GM12873 (cell line): ENCODE data around the gene RASA4B.

Experiments
- CTCF ChIP-seq: IDR thresholded peaks from 2 replicates; pipeline ENCODE4 v1.5.1; 2012; ENCODE audit warnings: low read depth, mild to moderate bottlenecking, moderate library complexity, low read length, control low read depth; ENCODE audit not compliant: insufficient read depth; ENCODE audit errors: missing control alignments

Gene RASA4B

GRCh38 chr7:102455596-102455995 lies 62.0 kb downstream of the RASA4B start:
- no peak for TF ChIP-seq CTCF

DNA sequence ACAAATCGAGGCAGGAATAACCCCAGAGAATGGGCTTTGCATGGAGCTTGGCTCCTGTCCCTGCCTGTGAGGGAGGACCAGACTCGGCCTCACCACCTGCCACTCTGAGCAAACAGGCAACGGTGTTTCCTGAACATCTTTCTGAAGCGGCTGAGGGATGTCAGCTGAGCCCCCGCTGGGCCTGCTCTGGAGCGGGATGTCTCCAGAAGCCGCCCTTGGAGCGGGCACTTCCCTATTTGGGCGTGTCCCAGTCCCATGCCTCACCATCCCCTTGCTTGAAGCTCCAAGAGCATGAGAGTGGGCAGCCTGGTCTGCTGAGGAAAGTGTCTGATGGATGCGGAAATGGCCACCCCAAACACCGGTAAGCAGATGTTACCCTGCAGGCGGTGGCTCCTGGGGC lies 63.1 kb downstream of the RASA4B start:
- no peak for TF ChIP-seq CTCF

DNA sequence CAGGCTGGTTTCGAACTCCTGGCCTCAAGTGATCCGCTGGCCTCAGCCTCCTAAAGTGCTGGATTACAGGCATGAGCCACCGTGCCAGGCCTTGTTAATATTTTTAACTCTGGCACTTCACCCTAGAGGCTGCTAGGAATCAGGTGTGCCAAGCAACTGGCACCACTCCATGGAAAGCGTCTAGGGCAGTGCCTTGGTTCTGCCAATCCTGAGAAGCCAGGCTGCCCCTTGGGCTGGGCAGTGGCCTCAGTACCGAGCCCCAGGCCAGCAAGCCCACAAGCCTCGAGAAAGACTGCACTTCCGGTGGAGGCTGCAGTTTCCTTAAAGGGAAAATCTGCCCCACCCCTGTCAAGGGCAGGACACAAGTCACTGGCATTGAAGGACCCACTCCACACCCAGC lies 64.3 kb downstream of the RASA4B start:
- no peak for TF ChIP-seq CTCF

GRCh38 chr7:102452451-102452850 lies 65.1 kb downstream of the RASA4B start:
- TF ChIP-seq CTCF, result no peak

DNA sequence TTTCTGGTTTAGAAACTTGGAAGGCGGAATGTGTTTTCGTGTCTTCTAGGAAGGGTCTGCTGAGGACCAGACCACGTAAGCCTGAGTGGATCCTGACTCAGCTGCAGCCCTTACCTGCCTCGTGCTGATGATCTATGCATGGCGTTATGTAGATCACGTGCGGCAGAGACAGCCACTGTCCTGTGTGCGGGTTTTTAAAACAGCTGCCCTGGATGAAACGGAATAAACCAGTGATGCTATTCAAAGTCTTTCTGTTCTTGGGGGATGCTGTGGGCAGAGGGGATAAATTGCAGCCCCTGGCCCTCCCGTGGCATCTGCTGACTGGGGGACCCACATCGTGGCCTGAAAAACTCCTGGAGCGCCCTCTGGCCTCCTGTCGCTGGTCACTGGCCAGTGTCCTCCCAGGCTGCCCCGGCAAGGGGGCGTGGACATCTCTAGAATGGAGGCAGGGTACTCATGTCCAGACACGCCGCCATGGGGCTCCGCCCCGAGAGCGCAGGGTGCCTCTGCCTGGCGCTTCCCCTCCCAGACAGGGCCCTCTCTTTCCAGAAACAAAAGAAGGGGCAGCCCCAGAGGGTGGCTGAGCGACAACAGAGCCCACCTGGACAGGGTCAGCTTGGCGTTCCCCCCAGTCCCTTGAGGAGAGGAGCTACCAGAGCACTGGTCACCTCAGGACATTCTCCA lies 66.1 kb downstream of the RASA4B start:
- TF ChIP-seq CTCF, result no peak

DNA sequence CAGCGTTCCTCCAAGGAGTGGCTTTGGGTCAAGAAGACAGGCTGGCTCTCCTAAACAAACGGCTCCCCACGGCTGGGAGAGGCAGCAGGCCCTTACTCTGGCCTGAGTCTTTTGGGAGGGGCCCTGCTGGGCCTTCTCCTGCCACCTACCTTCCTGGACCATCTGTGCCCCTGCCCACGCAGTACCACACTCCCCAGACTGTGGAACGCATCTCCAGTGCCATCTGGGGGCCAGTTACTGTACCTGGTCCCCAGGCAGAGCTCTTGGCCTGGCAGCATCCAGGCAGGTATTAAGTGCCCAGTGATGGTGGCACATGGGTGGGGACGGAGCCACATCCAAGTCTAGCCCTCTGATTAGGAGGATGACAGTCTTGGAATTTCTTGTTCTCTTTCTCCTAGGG lies 67.3 kb downstream of the RASA4B start:
- TF ChIP-seq CTCF, result peak; percentile 77

- TF ChIP-seq CTCF, result no peak
Observed at GRCh38 chr7:102449136-102449535, 68.4 kb downstream of the RASA4B start.
